NAMALWA (cell line): ENCODE measurements around the gene NPHP4.
"Not testable (repeated sequence)": the region's sequence is repeated elsewhere in the genome, so short reads cannot be mapped to it uniquely, and the experiment has no call there.

Experiments
- DNase-seq: peaks from one replicate; pipeline ENCODE4 v3.0.0-alpha.2; 2015; ENCODE audit warnings: low spot score

NPHP4 gene

DNA sequence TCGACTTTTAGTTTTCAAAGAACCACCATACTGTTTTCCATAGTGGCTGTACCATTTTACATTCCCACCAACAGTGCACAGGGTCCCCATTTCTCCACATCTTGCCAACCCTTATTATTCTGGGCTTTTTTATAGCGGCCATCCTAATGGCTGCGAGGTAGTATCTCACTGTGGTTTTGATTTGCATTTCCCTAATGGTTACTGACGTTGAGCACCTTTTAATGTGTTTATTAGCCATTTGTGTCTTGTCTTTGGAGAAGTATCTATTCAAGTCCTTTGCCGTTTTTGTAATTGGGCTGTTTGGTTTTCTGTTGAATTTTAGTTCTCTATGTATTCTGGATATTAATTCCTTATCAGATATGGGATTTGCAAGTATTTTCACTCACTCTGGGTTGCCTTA is 31.1 kb upstream of the NPHP4 start:
- DNase-seq = no peak

- DNase-seq = no peak
Observed at GRCh38 chr1:6022193-6022592, 30.0 kb upstream of the NPHP4 start.

GRCh38 chr1:6019166-6019845 is 27.1 kb upstream of the NPHP4 start:
- no peak for DNase-seq

GRCh38 chr1:6017654-6018053 is 25.4 kb upstream of the NPHP4 start:
- not testable (repeated sequence) for DNase-seq

- DNase-seq = no peak
Observed at GRCh38 chr1:6016191-6016865, 24.1 kb upstream of the NPHP4 start.

DNA sequence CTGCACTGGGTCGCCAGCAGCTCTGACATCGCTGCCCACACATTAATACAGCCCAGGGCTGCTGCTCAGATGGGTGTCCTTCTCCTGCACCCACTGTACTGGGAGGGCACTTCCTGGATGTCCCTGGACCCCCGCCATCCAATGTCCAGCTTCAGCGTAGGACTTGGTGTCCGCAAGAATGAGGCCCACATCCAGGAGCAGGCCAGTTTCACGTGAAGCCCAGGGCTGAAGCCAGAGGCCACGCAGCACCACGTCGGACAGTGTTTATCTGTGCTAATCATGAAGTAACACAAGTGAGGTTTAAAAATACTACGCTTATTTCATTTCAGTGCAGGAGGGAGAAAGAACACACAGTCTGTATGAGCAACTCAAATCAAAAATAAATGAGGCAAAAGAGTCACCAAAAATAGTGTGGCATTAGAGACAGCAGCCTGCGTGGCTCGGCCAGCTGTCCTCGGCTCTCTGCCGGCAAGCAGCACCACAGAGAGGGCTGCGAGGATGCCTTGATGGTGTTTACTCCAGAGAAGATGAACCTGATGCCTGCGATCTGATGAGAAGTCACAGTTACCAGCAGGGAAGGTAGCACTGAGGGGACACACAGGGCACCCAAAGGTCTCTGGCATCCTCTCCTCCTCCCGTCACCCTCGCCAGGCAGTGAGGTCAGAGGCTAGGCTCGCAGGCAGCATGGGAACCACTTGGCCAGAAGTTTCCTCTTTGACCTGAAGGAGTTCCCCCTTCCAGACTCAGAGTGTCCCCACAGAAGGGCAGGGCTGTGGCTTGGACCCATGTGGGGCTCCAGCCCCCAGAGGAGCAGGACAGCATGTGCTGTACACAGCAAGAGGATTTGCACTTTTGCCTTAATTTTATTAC is 22.1 kb upstream of the NPHP4 start:
- DNase-seq = no peak

DNA sequence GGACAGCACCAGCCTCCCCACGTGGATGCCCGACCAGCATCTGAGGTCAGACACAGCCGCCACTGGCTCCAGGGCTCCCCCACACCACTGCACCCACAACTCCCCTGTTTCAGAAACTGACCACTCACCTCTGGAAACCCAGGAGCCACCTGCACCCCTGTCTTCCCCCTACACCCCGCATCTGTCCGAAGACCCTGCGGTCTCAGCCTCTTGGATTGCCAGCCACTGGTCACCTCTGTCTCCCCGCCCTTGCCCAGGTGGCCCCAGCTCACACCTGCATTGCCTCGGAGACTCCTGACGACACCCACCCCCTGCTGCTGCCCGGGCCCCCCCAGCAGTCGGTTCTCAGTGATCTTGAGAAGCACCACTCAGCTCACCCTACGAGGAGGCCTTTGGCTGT is 21.3 kb upstream of the NPHP4 start:
- no peak for DNase-seq

DNA sequence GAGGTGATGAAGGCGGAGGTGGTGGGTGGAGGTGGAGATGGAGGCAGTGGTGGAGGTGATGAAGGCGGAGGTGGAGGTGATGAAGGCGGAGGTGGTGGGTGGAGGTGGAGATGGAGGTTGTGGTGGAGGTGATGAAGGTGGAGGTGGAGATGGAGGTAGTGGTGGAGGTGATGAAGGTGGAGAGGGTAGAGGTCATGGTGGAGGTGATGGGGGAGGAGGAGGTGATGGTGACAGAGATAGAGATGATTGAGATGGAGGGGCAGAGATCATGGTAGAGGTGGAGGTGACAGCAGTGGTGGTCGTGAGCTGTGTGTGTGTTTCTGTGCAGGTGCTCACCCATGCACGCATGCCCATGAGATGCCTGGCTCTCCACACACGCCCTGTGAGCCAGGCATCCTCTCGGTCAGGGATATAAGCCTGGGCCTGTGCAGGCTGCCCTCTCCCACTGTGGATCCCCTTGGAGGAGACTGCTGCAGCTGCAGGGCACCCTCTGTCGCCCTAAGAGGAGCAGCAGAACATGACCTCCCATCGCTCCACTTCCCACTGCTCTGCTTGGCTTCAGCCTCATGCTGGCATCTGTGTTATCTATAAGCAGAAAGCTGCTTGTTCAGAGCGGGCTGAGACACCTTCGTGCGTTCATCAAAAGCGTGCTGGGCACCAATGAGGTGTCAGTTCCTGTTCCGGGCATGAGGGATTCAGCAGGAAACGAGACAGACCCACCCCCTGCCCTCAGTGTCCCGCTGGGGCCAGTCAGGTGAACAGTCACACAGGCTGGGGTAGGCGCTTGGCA is 20.5 kb upstream of the NPHP4 start:
- DNase-seq = no peak

- no peak for DNase-seq
Observed at GRCh38 chr1:6011946-6012258, 19.7 kb upstream of the NPHP4 start.

- no peak for DNase-seq
Observed at GRCh38 chr1:6011161-6011945, 19.1 kb upstream of the NPHP4 start.

DNA sequence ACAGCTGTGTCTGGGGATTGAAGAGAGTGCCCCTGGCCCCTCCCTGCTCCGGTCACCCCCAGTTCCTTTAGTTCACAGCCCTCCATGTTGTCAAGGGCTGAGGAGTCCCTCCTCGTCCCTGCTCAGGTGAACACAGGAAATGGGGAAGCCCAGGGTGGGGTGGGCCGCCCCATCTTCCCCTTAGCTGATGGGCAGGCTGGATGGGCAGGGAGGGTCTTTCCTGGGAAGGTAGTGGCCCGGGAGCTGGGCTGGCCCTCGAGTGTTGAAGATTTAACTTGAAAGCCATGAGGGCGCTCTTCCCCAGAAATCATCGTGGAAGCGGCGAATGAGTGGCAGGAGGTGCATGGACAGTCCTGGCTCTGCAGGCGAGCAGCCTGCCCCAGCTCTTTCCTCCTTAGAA is 18.3 kb upstream of the NPHP4 start:
- DNase-seq = no peak

- DNase-seq = no peak
Observed at GRCh38 chr1:6009120-6010040, 17.2 kb upstream of the NPHP4 start.

DNA sequence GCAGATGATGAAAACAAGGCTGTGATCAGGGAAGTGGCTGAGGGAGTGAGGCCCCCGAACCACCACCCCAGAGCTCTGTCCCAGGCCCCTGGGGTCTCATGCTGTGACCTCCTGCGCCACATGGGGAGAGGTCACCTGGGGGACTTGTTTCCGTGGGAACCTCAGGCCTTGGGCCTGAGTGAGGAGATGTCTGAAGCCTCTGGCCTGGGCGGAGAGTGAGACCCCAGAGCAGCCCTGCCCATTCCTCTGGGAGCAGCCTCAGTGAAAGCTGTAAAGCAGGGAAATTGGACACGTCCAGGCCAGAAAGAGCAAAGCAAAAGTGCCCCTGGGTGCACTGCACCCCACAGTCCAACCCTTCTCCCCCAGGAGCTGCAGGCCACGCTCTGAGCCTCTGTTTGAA is 16.5 kb upstream of the NPHP4 start:
- no peak for DNase-seq

DNA sequence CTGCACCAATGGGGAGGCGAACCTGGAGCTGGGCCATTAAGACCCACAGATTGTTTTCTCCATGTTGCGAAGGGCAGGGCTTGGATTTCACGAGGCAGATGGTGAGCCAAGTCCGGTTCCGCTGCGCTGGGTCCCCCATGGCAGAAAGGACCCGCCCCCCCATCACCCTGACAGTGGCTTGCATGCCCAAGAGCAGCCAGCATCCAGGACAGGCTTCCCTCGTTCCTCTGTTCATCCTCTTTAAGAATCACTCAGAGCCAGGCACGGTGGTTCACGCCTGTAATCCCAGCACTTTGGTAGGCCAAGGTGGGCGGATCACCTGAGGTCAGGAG is 15.8 kb upstream of the NPHP4 start:
- DNase-seq = no peak

- DNase-seq = no peak
Observed at GRCh38 chr1:6007318-6008083, 15.3 kb upstream of the NPHP4 start.

DNA sequence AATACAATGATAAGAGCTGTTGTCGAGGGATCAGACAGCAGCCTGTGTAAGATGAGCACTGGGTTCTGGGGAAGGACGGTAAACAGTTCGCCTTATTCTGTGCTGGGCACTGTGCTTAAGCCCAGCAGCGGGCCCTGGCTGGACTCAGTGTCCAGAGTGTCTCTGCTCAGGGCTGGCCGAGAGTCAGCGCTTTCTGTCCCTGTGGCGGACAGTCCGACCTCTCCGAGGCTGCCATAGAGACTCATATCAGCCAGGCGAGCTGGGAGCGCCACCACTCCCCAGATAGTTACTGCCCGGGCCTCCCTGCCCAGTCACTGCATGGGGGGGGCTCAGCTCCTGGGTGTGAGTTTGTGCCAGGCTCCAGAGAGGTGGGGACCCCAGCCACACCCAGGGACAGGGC is 14.7 kb upstream of the NPHP4 start:
- no peak for DNase-seq

DNA sequence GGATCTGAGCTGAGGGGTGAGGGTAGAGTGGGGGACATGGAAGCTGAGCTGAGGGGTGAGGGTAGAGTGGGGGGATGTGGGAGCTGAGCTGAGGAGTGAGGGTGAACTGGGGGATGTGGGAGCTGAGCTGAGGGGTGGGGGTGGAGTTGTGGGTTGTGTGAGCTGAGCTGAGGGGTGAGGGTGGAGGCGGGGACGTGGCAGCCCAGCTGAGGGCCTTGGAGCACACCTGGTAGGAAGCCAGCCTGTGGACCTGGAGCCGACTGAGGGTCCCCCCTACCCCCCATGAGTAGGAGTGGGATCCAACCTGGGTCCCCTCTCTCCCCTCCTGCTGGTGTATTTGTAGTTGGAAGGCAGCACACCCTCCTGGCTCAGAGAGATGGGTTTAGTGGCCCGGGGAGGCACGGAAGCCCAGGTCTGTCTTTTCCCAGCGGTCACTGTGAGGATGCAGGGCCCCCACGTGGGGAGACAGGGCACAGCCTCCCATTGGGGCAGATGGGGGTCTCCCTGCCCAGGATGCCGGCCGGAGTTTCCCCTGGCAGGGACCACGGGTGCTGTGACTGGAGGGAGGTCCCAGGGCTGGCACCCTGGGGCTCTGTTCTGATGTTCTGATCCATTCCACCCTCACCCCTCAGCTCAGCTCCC is 13.2 kb upstream of the NPHP4 start:
- DNase-seq = no peak

GRCh38 chr1:6004412-6005123 is 12.3 kb upstream of the NPHP4 start:
- no peak for DNase-seq
